GM18858 (cell line): ENCODE measurements around the gene MPG.

Experiments used
- ATAC-seq: cut with Tn5 transposase; IDR thresholded peaks from one replicate; pipeline ENCODE4 v1.9.1; 2021; ENCODE audit not compliant: unreplicated experiment

MPG gene

DNA sequence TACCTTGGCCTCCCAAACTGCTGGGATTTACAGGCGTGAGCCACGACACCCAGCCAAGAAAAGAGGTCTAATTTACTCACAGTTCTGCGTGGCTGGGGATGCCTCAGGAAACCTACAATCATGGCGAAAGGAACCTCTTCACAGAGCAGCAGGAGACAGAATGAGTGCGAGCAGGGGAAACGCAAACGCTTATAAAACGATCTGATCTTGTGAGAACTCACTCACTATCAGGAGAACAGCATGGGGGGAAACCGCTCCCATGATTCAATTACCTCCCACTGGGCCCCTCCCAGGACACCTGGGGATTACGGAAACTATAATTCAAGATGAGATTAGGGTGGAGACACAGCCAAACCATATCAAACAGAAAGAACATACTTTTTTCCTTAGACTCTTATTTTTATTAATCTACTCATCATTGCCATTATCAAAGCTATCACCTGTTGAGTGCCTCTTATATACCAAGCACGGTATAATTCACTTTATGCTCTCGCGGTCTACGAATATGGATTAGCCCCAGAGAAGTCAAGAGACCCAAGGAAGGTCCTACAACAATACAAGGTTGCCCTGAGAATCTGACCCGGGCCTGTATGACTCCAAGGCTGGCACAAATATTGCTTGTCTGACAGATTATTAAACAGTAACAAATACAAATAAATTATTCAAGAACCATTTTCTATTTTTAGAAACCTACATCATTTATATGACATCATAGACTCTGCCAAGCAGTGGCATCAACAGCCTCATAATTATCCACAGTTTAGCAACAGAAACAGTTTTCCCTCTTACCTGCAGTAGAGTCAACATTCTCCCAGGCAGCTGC lies 27.0 kb upstream of the MPG start:
- no peak for ATAC-seq

DNA sequence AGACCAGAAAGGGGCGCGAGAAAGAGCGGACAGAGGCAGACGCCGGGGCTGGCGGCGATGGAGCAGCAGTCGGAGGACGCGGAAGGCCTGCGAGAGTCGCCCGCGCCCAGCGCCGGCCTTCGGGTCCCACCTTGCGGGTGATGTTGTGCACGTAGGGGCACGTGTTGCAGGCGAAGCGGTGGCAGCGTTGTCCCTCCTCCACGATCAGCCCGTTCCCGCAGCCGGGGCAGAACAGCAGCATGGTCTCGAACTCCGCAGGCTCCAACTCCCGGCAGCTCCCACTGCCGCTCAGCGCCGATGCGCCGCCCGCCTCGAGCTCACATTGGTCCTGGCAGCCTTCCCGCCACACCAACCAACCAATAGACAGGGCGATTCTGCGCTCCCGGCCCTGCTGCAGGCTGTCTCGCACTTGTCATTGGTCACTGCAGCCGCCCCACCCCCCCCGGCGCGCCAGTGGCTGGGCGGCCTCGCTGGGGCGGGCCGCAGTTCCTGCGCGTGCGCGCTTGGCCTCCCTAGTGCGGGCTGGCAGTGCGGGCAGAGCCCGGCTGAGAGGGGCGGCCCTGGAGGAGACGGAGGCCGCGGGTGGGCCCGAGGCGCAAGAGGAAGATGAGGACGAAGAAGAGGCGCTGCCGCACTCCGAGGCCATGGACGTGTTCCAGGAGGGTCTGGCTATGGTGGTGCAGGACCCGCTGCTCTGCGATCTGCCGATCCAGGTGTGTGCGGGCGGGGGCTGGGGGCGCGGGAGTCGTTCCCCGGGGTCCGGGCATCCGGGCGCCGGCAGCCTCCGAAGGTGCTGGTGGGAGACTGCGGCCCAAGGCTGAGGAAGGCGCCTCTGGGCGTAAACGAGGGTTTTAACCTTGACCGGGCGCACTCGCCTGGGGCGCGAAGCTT lies 24.4 kb upstream of the MPG start, which contains the start of the genes POLR3K and SNRNP25:
Gene POLR3K (minus strand): TSS at position 263 of the 891 bp plus-strand sequence. CDS start 22 bp downstream, at position 241.
Gene SNRNP25 (plus strand): TSS at position 483 of the 891 bp plus-strand sequence. CDS start 189 bp downstream, at position 672.
- peak; percentile 65 for ATAC-seq

GRCh38 chr16:54237-54581 lies 23.8 kb upstream of the MPG start:
- ATAC-seq, result no peak

DNA sequence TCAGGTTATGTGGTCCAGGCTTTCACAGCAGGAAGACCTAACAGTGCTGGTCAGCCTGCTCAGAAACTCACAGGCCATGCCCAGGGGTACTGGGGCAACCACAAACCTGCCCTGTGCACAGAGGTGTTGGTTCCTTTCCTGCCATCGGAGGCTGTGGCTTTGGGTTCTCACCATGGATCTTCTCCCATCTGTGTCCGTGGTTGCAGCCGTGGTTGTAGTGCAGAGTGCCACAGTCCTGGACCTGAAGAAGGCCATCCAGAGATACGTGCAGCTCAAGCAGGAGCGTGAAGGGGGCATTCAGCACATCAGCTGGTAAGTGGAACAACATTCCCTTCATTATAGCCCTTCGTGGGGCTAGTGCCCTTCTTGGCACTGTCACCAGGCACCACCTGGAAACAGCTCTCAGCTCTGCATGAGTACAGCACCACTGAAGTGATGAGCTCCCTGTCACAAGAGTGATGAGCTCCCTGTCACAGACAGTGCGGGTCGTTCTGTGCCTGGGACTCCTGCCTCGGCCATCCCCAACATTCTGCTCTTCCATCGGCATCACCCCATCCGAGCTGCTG lies 22.4 kb upstream of the MPG start:
- ATAC-seq, result no peak

DNA sequence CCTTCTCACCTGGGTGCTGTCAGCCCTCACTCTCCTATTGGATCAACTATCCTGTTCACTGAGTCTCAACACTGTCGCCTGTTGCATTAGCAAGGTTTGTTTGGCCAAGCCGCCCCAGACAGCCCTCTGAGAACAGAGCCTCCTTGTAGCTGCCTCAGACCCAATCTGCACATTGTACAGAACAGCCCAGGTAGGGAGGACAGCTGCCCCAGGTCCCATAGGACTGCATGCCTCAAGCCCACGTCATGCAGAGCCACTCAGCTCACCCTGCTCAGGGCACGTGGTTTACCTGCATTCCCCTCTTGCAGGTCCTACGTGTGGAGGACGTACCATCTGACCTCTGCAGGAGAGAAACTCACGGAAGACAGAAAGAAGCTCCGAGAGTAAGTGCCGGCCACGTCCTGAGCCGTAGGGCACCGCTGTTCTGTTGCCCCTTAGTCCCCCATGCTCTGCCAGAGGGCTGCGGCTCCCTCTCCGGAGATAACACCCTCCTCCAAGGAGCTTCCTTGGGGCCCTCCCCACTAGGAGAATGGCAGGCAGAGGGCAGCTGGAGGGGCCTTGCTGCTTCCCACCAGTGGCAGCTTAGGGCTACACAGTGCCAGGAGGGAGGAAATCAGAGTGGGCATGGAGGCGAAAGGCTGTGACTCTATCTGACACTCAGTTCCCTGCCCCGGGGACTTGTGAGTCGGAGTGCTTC lies 21.6 kb upstream of the MPG start:
- ATAC-seq, result no peak

- no peak for ATAC-seq
These were observed 20.3 kb upstream of the MPG start for GRCh38 chr16:57711-58110.

- no peak for ATAC-seq
These were observed 19.3 kb upstream of the MPG start for GRCh38 chr16:58491-59439.

DNA sequence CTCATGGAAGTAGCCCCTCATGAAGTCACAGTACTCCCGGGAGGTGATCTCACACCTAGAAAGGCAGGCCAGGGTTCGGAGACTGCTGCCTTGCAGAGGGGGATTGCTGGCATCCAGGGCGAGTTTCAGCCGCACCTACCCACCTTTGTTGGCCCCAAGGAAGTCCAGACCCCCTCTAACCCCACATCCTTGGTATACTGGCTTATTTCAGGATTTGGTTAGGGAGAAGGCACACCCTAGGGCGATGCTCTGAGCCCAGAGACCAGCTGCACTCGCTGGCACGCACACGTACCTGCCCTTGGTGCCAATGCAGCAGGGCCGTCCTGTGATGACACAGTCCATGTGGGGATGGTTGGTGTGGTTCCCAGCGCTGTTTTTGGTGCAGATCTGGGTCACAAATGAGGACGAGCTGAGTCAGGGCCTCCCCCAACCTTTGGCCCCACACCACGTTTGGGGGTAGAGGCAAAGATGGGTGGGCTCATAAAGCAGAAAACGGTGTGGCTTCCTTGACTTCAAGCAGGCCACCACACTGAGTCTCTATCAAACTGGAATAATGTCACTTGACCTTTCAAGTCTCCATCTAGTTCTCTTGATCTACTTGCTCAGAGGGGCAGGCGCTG lies 18.5 kb upstream of the MPG start:
- no peak for ATAC-seq

GRCh38 chr16:60166-60565 lies 17.9 kb upstream of the MPG start:
- no peak for ATAC-seq

DNA sequence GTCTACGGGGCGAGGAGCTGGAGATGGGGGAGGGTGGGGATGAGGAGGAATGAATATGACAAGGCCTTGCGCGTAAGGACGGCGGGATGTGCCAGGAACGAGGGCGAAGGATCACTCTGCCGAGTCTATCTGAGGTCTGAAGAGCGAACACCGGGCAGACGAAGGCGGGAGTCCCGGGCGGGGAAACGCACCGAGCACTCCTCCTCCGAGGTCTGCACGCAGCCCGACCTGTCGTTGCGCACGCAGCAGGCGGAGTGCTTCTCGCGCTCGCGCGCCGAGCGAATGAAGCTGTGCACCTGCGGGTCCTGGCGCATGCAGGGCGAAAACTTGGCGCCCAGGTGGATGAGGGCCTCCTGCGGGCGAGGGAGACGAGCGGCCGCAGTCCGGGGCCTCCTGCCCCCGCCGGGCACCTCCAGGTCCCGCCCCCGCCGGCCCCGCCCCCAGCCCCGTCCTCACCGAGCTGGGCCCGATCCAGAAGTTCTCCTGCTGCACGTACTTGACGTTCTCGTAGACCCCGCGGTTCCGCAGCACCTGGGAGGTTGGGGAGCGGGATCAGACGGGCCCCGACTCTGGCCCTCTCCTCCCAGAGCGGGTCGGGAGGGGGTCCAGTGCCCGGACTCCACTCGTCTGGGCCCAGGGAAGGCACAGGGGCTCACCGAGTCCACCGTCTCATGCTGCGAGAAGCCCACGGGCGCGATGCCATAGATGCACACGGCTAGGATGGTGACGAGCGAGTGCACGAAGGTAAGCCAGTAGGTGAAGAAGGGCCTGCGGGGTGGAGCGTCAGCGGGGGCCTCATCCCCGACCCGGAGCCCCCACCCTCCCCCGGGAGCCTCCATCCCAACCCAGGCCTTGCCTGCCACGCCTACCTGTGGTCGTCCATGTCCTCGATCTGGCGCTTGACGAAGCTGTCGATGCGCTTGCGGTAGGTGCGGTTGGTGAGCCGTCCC lies 16.8 kb upstream of the MPG start:
- ATAC-seq, result no peak

- no peak for ATAC-seq
These were observed 16.1 kb upstream of the MPG start for GRCh38 chr16:61879-62281.

- ATAC-seq, result no peak
These were observed 15.6 kb upstream of the MPG start for GRCh38 chr16:62283-62967.

DNA sequence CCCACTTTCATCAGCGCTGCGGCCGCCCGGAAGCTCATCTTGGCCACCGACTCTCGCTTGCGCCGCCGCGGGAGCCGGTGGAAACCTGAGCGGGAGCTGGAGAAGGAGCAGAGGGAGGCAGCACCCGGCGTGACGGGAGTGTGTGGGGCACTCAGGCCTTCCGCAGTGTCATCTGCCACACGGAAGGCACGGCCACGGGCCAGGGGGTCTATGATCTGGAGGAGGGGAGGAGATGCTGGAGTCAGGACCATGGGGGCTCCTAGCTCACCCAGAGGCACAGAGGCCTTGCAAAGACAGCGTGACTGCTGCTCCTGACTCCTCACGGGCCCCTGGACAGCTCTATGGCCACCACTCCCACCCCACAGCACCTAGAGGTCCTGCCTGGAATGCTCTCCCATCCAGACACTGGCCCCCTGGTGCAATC lies 15.0 kb upstream of the MPG start:
- ATAC-seq, result no peak

DNA sequence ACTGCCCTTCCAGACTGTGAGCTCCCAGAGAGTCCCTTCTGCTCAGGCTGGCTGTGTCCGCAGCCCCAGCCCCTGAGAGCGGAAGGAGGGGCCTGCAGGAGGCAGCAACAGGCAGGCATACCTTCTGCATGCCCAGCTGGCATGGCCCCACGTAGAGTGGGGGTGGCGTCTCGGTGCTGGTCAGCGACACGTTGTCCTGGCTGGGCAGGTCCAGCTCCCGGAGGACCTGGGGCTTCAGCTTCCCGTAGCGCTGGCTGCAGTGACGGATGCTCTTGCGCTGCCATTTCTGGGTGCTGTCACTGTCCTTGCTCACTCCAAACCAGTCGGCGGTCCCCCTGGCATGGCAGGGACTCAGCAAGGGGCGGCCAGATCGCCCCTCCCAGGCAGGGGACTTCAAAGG lies 14.6 kb upstream of the MPG start:
- ATAC-seq, result no peak

DNA sequence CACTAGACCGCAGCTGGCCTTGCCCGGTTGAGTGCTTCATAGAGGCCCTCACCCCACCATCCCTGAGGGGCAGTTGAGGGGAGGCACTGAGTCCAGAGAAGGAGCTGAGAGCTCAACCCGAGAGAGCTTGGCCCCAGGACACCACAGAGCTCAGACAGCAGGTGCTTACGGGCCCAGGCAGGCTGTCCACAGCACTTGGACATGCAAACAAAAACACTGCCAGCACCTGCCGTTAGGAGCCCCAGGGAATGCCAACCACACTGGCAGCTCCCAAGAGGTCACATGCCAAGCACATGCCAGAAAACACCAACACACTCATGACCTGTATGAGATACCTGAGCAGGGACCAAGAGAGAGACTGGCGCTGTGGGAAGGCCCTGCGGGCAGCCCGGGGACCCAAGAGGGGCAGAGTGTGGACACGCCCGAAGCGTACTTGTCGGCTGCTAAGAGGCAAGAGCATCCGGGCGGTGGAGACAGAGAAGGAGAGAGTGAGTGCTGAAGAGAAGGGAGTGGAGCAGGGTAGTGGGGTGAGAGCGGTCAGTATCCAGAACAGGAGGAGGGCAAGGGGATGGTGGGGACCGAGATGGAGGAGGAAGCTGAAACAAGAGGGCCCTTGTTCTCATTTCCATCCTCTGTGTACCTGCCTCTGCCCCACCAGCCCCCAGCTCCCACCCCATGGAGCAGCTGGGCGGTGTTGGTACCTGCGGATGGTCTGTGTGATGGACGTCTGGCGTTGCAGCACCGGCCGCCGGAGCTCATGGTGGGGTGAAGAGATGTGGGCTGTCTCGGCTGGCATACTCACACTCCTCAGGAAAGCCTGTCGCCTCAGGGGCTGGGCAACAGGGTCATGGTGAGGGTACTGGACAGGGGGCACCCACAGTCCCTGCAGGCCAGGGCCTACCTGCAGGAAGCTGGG lies 13.8 kb upstream of the MPG start:
- no peak for ATAC-seq

DNA sequence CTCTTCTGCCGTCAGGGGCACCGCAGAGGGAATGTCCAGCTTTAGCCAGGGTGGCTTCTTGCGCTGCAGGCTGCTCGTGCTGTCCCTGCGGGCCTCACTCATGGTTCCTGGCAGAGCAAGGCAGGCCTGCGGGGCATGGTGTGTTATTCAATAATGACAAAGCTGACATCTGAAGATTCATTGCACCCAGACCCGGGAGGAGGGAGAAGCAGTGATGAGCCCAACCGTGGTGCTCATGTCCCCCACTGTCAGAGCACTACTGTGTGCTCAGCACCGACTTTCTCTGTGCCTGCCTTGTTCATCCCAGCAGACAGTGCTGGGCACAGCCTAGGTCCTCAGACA lies 13.1 kb upstream of the MPG start:
- ATAC-seq, result no peak

- ATAC-seq, result no peak
These were observed 12.3 kb upstream of the MPG start for GRCh38 chr16:65745-66144.
